ENCODE data around the gene PDLIM1.
"Not testable (repeated sequence)": the region's sequence is repeated elsewhere in the genome, so short reads cannot be mapped to it uniquely, and the experiment has no call there.

PDLIM1 gene

GRCh38 chr10:95214369-95214768, 76.4 kb downstream of the PDLIM1 start:
- DNase-seq (ENCODE audit: low spot score), result peak; percentile 42
- no peak for FAIRE-seq

GRCh38 chr10:95211606-95212279, 79.1 kb downstream of the PDLIM1 start:
- FAIRE-seq, result peak; percentile 67
- DNase-seq (ENCODE audit: low spot score), result peak; percentile 57

GRCh38 chr10:95209509-95210127, 81.2 kb downstream of the PDLIM1 start:
- FAIRE-seq, result peak; percentile 86

GRCh38 chr10:95208702-95209391, 82.0 kb downstream of the PDLIM1 start:
- peak; percentile 77 for FAIRE-seq
- DNase-seq (ENCODE audit: low spot score), result no peak

More at GRCh38 chr10:95209509-95210127, 81.2 kb downstream of the PDLIM1 start:
- DNase-seq (ENCODE audit: low spot score), result no peak

- not testable (repeated sequence) for FAIRE-seq; DNase-seq (ENCODE audit: low spot score)
These were observed 87.9 kb downstream of the PDLIM1 start for GRCh38 chr10:95202865-95203264.

- DNase-seq (ENCODE audit: low spot score), result no peak
- no peak for FAIRE-seq
These were observed 89.1 kb downstream of the PDLIM1 start for GRCh38 chr10:95201736-95202135.

- no peak for DNase-seq (ENCODE audit: low spot score)
- FAIRE-seq, result no peak
These were observed 94.8 kb downstream of the PDLIM1 start for GRCh38 chr10:95196046-95196445.

GRCh38 chr10:95193944-95194343, 96.9 kb downstream of the PDLIM1 start, which contains the start of gene ACSM6:
Gene ACSM6 (plus strand): TSS chr10:95194238. CDS start chr10:95194486, 248 bp downstream.
- DNase-seq (ENCODE audit: low spot score) (no peak), FAIRE-seq (no peak)

GRCh38 chr10:95188593-95188992, 102.2 kb downstream of the PDLIM1 start:
- no peak for FAIRE-seq
- DNase-seq (ENCODE audit: low spot score), result no peak

- FAIRE-seq (no peak), DNase-seq (ENCODE audit: low spot score) (no peak)
These were observed 103.2 kb downstream of the PDLIM1 start for GRCh38 chr10:95187617-95188016.
